ENCODE results near the gene TMEM209.

Gene TMEM209

GRCh38 chr7:130135208-130136205 lies 69.7 kb downstream of the TMEM209 start:
- no peak overlapping the region for H3K27ac ChIP-seq
- DNase-seq, result no peak

DNA sequence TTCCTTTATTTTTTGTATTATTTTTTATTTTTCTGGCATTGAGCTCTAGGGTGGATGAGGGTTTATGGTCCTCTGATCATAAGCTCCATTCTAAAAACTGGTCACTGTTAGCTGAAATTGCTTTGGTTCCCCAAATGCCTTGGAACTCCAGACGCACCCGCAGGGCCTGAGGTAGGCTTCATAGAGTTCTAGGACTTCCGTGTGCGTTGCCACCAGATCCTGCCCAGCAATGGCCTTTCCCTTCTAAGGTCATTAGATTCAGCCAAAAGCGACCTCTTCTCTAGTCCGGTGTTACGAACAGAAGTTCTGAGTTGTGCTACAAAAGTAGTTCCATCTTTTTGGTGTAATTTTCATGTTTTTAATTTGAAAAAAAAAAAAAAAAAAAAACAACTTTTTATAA lies 70.5 kb downstream of the TMEM209 start:
- H3K9me3 ChIP-seq, result no peaks in the 10 kb centered on the region
- H3K4me1 ChIP-seq, result no peaks in the 10 kb centered on the region
- no peak overlapping the region for H3K4me3 ChIP-seq
- no peak for DNase-seq
- no peak for TF ChIP-seq CTCF (IDR thresholded peaks at IDR 0.05)
- H3K27ac ChIP-seq, result no peak overlapping the region
- intact Hi-C loops (cut with DNase I; ENCODE audit: low total_unique reads), result no loop called here
- H3K36me3 ChIP-seq, result peaks cover 29 to 64% (median 44%) of the 10 kb centered on the region in 3 donors
- no peaks in the 10 kb centered on the region for H3K27me3 ChIP-seq

More at GRCh38 chr7:130135208-130136205, 69.7 kb downstream of the TMEM209 start:
- H3K4me3 ChIP-seq, result no peak overlapping the region
- peaks cover 0 to 5% (median 3%) of the 10 kb centered on the region in 4 donors for H3K4me1 ChIP-seq
- no peak for TF ChIP-seq CTCF (IDR thresholded peaks at IDR 0.05)
- intact Hi-C loops (cut with DNase I; ENCODE audit: low total_unique reads), result no loop called here
- H3K9me3 ChIP-seq, result no peaks in the 10 kb centered on the region
- H3K27me3 ChIP-seq, result no peaks in the 10 kb centered on the region
- H3K36me3 ChIP-seq, result peaks cover 24 to 57% (median 39%) of the 10 kb centered on the region in 3 donors

DNA sequence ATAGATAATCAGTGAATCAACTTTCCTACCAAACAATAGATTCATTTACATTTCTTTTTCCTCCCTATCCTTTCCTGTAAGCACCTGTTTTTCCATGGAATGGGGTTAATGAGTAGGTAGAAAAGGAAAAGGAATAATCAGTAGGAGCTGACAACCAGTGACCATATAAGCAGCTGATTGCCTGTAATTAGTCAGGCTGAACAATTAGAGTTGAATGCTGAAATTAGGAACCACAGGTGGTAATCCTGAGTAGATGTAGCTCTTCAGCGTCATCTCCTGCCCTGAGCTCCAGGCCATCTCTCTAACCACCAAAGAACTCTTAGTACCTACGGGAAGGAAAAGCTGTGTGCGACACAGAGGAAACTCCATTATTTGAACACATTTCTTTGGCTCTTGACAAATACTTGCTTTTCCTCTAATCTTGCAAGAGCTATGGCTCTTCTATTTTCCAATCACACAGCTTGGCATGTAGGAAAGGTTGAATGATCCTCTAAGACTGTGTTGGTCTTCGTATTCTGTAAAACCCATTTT lies 71.0 kb downstream of the TMEM209 start:
- H3K4me1 ChIP-seq, result no peaks in the 10 kb centered on the region
- no peaks in the 10 kb centered on the region for H3K9me3 ChIP-seq
- intact Hi-C loops (cut with DNase I; ENCODE audit: low total_unique reads), result no loop called here
- H3K27me3 ChIP-seq, result no peaks in the 10 kb centered on the region
- TF ChIP-seq CTCF (IDR thresholded peaks at IDR 0.05), result no peak
- no peak for DNase-seq
- H3K4me3 ChIP-seq, result no peak overlapping the region
- peaks cover 35 to 69% (median 50%) of the 10 kb centered on the region in 3 donors for H3K36me3 ChIP-seq
- no peak overlapping the region for H3K27ac ChIP-seq

DNA sequence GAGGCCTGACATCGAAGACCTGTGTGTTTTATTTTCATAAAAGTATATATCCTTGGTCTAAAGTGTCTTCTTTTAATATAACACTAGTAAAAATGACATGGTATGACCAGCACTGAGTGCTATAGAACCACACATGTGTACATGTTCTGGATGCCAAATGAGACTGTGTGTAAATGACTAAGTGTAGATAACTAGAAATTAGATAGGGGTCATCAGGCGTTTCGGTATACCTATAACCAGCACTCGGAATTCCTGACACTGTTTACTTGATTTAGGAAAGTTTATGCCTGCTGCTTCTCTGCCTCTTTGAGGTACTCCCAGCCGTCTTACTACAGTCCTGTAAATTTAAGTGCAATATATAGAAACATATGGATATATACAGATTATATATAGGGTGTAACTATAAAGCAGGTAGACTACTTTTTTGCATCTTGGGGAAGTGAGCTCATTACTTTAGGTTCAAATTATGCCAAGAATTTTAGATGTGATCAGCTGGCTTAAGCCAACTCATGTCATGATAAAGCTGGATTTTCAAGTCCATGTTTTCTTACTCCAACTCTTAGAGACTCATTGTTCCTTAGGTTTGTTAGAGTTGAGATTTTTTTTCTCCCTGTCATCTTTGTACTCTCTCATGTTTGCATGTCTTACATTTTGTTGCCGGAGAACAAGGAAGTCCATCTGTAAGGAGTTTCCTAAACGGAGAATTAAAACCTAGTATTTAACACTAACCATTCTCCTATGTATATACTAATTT lies 72.0 kb downstream of the TMEM209 start:
- Histone ChIP-seq H3K27me3 (no peaks in the 10 kb centered on the region), H3K4me3 (no peak overlapping the region), H3K36me3 (peaks cover 38 to 72% (median 51%) of the 10 kb centered on the region in 3 donors), H3K4me1 (peaks cover 0 to 3% (median under 1%) of the 10 kb centered on the region in 4 donors), H3K9me3 (no peaks in the 10 kb centered on the region), H3K27ac (no peak overlapping the region)
- DNase-seq, result no peak
- TF ChIP-seq CTCF (IDR thresholded peaks at IDR 0.05), result no peak
- intact Hi-C loops (cut with DNase I; ENCODE audit: low total_unique reads), result no loop called here

GRCh38 chr7:130131964-130132875 lies 73.0 kb downstream of the TMEM209 start:
- H3K27ac ChIP-seq, result no peak overlapping the region
- H3K36me3 ChIP-seq, result peaks cover 38 to 72% (median 51%) of the 10 kb centered on the region in 3 donors
- H3K4me3 ChIP-seq, result no peak overlapping the region
- H3K4me1 ChIP-seq, result peaks cover 0 to 13% (median 6%) of the 10 kb centered on the region in 4 donors
- DNase-seq, result no peak
- intact Hi-C loops (cut with DNase I; ENCODE audit: low total_unique reads), result no loop called here
- H3K27me3 ChIP-seq, result no peaks in the 10 kb centered on the region
- no peaks in the 10 kb centered on the region for H3K9me3 ChIP-seq
- no peak for TF ChIP-seq CTCF (IDR thresholded peaks at IDR 0.05)
